H1 (cell line): ENCODE measurements around the gene LTA.

ENCODE experiments used
- ASH2L ChIP-seq: fragments of 200-600, 300-600 bp; sonication (generic); IDR thresholded peaks from one replicate; pipeline ENCODE4 v1.7.1; 2017; ENCODE audit warnings: low read length
- CEBPB ChIP-seq: IDR thresholded peaks from 2 replicates; pipeline ENCODE4 v1.6.1; 2012; ENCODE audit warnings: low read depth, low read length
- JUN ChIP-seq: IDR thresholded peaks from 2 replicates; pipeline ENCODE4 v1.6.1; 2011; ENCODE audit warnings: low read depth, mild to moderate bottlenecking, improper control_type of control experiment, low read length
- NANOG ChIP-seq: IDR thresholded peaks from 2 replicates; pipeline ENCODE4 v1.6.1; 2011; ENCODE audit warnings: low read length, low read depth, mild to moderate bottlenecking, inconsistent platforms; ENCODE audit not compliant: insufficient read depth, poor library complexity, severe bottlenecking
- POLR2AphosphoS5 ChIP-seq: IDR thresholded peaks from 2 replicates; pipeline ENCODE4 v1.6.1; 2011; ENCODE audit warnings: low read depth, low read length
- POU5F1 ChIP-seq: IDR thresholded peaks from 2 replicates; pipeline ENCODE4 v1.6.1; 2011; ENCODE audit warnings: low read depth, mild to moderate bottlenecking, low read length, moderate library complexity
- RAD21 ChIP-seq, 2 experiments: IDR thresholded peaks in 1 of 2; conservative IDR thresholded peaks in 1 of 2; 2 replicates each; pipeline ENCODE4 v1.6.1; 2011; ENCODE audit warnings: low read depth in 2 of 2, low read length in 2 of 2, improper control_type of control experiment in 1 of 2, inconsistent platforms in 1 of 2, mild to moderate bottlenecking in 1 of 2, moderate library complexity in 1 of 2
- SIN3A ChIP-seq, 2 experiments: IDR thresholded peaks in 1 of 2; conservative IDR thresholded peaks in 1 of 2; 2 replicates each; pipeline ENCODE4 v1.6.1; 2011 to 2012; ENCODE audit warnings: low read length in 2 of 2, improper control_type of control experiment in 1 of 2, low read depth in 1 of 2, mild to moderate bottlenecking in 1 of 2
- SP1 ChIP-seq: IDR thresholded peaks from 2 replicates; pipeline ENCODE4 v1.6.1; 2011; ENCODE audit warnings: low read depth, low read length
- SUZ12 ChIP-seq: fragments of 200-600 bp; sonication (generic); IDR thresholded peaks from 2 replicates; pipeline ENCODE4 v1.6.1; 2012; ENCODE audit warnings: mild to moderate bottlenecking, inconsistent platforms, low read length, moderate library complexity, mixed read lengths
- TAF1 ChIP-seq: IDR thresholded peaks from 2 replicates; pipeline ENCODE4 v1.6.1; 2011; ENCODE audit warnings: mild to moderate bottlenecking, low read depth, low read length
- TF ChIP-seq, protein P1 (sequence below), 3 experiments: IDR thresholded peaks; 1 replicate in 2 of 3; 2 replicates in 1 of 3; pipeline versions ENCODE4 v1.5.1 to v1.6.1; 2011; ENCODE audit warnings: low read length in 3 of 3, mild to moderate bottlenecking in 3 of 3, inconsistent platforms in 2 of 3, low read depth in 1 of 3, moderate library complexity in 1 of 3; ENCODE audit not compliant: insufficient read depth in 1 of 3; ENCODE audit errors: control extremely low read depth in 1 of 3

DNA sequence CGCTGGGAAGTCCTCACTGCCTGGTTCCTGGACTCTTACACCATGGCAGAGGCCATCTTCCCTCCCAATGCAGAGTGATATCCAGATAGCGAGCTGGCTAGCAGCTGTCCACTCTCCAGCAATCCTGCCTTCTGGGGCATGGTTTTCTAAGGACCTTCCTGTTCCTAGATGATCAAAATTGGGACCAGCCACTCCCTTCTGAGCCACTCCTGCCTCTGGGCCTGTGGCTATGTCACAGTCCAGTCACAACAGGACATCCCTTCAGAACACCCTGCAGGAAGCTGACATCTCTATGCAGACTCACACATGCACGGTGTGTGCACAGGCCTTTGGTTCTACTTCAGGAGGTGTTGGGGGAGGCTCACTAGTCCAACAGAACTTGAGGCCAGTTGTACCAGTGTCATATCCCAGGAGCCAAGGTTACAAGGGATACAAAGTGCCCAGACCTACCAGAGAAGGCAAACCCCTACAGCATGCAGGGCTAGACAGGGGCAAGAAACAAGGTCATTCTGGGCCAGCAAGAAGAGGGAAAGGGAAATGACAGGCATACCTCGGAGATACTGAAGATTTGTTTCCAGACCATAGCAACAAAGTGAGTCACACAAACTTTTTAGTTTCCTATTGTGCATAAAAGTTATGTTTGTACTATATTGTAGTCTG, 46.0 kb upstream of the LTA start:
- TF ChIP-seq, protein P1, sequence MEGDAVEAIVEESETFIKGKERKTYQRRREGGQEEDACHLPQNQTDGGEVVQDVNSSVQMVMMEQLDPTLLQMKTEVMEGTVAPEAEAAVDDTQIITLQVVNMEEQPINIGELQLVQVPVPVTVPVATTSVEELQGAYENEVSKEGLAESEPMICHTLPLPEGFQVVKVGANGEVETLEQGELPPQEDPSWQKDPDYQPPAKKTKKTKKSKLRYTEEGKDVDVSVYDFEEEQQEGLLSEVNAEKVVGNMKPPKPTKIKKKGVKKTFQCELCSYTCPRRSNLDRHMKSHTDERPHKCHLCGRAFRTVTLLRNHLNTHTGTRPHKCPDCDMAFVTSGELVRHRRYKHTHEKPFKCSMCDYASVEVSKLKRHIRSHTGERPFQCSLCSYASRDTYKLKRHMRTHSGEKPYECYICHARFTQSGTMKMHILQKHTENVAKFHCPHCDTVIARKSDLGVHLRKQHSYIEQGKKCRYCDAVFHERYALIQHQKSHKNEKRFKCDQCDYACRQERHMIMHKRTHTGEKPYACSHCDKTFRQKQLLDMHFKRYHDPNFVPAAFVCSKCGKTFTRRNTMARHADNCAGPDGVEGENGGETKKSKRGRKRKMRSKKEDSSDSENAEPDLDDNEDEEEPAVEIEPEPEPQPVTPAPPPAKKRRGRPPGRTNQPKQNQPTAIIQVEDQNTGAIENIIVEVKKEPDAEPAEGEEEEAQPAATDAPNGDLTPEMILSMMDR (IDR thresholded peaks at IDR 0.05; ENCODE audit: control extremely low read depth in 1 of 3, insufficient read depth in 1 of 3, low read depth in 1 of 3, low read length in 3 of 3), result no peak
- TF ChIP-seq SIN3A (conservative IDR thresholded peaks at IDR 0.05 in 1 of 2, IDR thresholded peaks at IDR 0.05 in 1 of 2; ENCODE audit: low read depth in 1 of 2, low read length in 2 of 2), result no peak
- no peak for TF ChIP-seq SUZ12
- no peak for TF ChIP-seq NANOG
- no peak for TF ChIP-seq TAF1
- no peak for TF ChIP-seq POU5F1
- TF ChIP-seq ASH2L, result no peak
- no peak for TF ChIP-seq SP1
- no peak for TF ChIP-seq RAD21 (IDR thresholded peaks at IDR 0.05 in 1 of 2, conservative IDR thresholded peaks at IDR 0.05 in 1 of 2; ENCODE audit: low read depth in 2 of 2, low read length in 2 of 2)
- no peak for TF ChIP-seq CEBPB
- no peak for TF ChIP-seq JUN
- TF ChIP-seq POLR2AphosphoS5, result no peak
